ENCODE measurements around the gene LAMA2.

The LAMA2 gene

GRCh38 chr6:128964771-128965170 is 81.8 kb downstream of the LAMA2 start:
- no peak for TF ChIP-seq CTCF (IDR thresholded peaks at IDR 0.05)
- H3K27ac ChIP-seq = no peak overlapping the region
- no peak for DNase-seq (ENCODE audit: low spot score)
- no peak overlapping the region for H3K4me3 ChIP-seq

GRCh38 chr6:128966934-128967333 is 84.0 kb downstream of the LAMA2 start:
- H3K4me3 ChIP-seq = no peak overlapping the region
- H3K27ac ChIP-seq = no peak overlapping the region
- no peak for TF ChIP-seq CTCF (IDR thresholded peaks at IDR 0.05)
- DNase-seq (ENCODE audit: low spot score) = no peak

DNA sequence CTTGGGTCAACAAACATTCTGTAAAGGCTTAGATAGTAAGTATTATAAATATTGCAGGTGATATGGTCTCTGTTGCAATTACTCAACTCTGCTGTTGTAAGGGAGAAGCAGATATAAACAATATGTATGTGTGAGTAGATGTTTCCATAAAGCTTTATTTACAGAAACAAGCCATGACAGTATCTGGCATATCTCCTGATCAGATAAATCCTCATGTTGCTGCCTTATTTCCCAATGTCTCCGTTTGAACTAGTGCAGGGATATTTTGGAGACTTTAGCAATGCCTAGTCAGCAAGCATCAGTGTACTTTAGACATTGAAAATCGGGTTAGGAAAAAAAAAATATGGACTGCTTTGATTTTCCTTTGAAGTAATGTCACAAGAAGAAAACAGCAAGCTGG is 96.1 kb downstream of the LAMA2 start:
- Histone ChIP-seq H3K27ac (no peak overlapping the region), H3K4me3 (no peak overlapping the region)
- TF ChIP-seq CTCF (IDR thresholded peaks at IDR 0.05) = no peak
- no peak for DNase-seq (ENCODE audit: low spot score)

DNA sequence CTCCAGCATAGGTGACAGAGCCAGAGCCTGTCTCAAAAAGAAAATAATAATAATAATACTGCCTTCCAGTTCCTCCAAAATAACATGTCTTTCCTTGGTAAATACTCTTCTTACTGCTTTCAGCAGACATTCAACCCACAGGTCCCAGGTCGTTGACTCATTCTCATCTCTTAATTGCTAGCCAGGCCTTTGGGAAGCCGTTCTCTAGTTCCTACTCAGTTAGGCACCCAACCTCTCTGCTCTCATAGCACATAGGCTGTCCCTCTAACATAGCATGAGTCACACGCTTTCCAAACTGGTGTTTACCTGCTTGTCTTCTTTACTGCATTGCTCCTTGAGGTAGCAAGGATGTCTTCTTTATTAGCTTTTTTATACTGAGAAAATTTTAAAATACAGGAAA is 98.8 kb downstream of the LAMA2 start:
- DNase-seq (ENCODE audit: low spot score) = no peak
- no peak for TF ChIP-seq CTCF (IDR thresholded peaks at IDR 0.05)
- Histone ChIP-seq H3K4me3 (no peak overlapping the region), H3K27ac (no peak overlapping the region)

DNA sequence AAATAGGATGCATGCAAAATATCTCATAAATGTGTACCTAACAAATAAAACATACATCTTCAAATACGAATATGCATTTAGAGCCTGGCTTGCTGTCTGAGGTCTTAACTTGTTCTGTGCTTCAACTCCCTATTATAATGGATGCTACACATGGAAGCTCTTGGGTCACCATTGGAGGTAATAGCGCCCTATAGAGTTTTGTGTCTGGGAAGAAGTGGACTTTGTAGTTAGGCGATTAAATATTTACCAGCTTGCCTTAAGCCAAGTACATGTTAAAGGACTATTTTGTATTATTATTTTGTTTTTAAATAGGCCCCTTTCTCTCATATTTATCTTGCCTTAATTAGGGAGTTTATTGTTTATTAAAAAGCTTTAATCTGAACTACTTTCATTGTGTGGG is 107.4 kb downstream of the LAMA2 start:
- Histone ChIP-seq H3K4me3 (no peak overlapping the region), H3K27ac (no peak overlapping the region)
- TF ChIP-seq CTCF (IDR thresholded peaks at IDR 0.05) = no peak
- DNase-seq (ENCODE audit: low spot score) = no peak

GRCh38 chr6:128990915-128991314 is 108.0 kb downstream of the LAMA2 start:
- no peak for TF ChIP-seq CTCF (IDR thresholded peaks at IDR 0.05)
- Histone ChIP-seq H3K4me3 (no peak overlapping the region), H3K27ac (no peak overlapping the region)
- no peak for DNase-seq (ENCODE audit: low spot score)

- DNase-seq (ENCODE audit: low spot score) = no peak
- H3K4me3 ChIP-seq = no peak overlapping the region
Observed at GRCh38 chr6:128993166-128993565, 110.2 kb downstream of the LAMA2 start.

More at GRCh38 chr6:128993166-128993565, 110.2 kb downstream of the LAMA2 start:
- TF ChIP-seq CTCF (IDR thresholded peaks at IDR 0.05) = no peak
- no peak overlapping the region for H3K27ac ChIP-seq

Data from coronary artery (tissue), 2 donors.